Lower lobe of right lung (tissue), 2 donors: ENCODE results near the gene EXOC1. TPM values are rescaled to one million over a fixed set of nuclear protein-coding genes. Genes with fewer than 3 reads are reported as not detected.

Source experiments
- ATAC-seq, 2 donors: fragments of 200-7000 bp; cut with Tn5 transposase; one replicate each; pipeline ENCODE4 v1.9.1; 2020 to 2022; ENCODE audit warnings: mild to moderate bottlenecking in 2 of 2, moderate library complexity in 2 of 2
- DNase-seq: peaks from one replicate; pipeline ENCODE4 v3.0.0-alpha.2; 2020
- H3K27ac ChIP-seq: fragments of 200-600 bp; one replicate; pipeline ENCODE4 v1.8.0; 2022
- H3K27me3 ChIP-seq: fragments of 200-600 bp; one replicate; pipeline ENCODE4 v1.8.0; 2022; ENCODE audit warnings: low read depth
- H3K36me3 ChIP-seq: fragments of 200-600 bp; one replicate; pipeline ENCODE4 v1.8.0; 2022; ENCODE audit warnings: mild to moderate bottlenecking
- H3K4me1 ChIP-seq: fragments of 200-600 bp; one replicate; pipeline ENCODE4 v1.8.0; 2022
- H3K4me3 ChIP-seq: fragments of 200-600 bp; one replicate; pipeline ENCODE4 v1.8.0; 2022; ENCODE audit warnings: mild to moderate bottlenecking
- H3K9me3 ChIP-seq: fragments of 200-600 bp; one replicate; pipeline ENCODE4 v1.8.0; 2022
- intact Hi-C: fragments of 100-400 bp; cut with DNase I; formaldehyde crosslinking; loops from one replicate; pipeline ENCODE4 v1.11.0; 2022
- total RNA-seq: library from RNA; stranded (reverse); fragmentation: NEBNext Ultra II Directional; extraction: Animal tissue kit (Norgen Biotek cat#: 25700); gene quantifications from one replicate; pipeline ENCODE4 v1.2.1, GENCODE V29; 2021
- TF ChIP-seq, protein P1 (sequence below): fragments of 200-600 bp; IDR thresholded peaks from one replicate; pipeline ENCODE4 v1.8.0; 2022; ENCODE audit warnings: antibody characterized with exemption, mild to moderate bottlenecking
- donor health status: DM: no; HTN: yes; CAD: no; lungs with severe emphysema.

EXOC1 gene
- total RNA-seq, 1 donor from 2014 or later: 35.9 TPM

DNA sequence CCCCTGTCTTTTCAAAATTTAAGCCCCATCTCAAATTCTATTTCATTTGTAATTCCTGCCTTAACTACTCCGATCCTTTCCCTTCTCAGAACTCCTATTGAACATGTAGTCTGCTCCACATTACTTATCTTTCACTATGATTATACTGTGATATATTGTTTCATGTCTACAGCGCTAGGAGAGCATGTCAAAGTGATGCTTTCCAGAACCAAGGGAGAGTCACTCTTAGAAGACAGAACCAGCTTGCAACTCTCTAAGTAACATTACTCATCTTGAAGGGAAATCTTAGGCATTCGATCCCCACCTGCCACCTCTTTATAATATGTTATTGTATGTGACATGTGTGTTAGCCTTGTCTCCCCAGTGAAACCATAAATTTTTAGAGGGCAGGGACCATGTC lies 23.4 kb upstream of the EXOC1 start:
- H3K4me1 ChIP-seq: no peaks in the 10 kb centered on the region
- no peaks in the 10 kb centered on the region for H3K27me3 ChIP-seq
- no peak overlapping the region for H3K4me3 ChIP-seq
- H3K36me3 ChIP-seq: no peaks in the 10 kb centered on the region
- no peaks in the 10 kb centered on the region for H3K9me3 ChIP-seq
- no peak overlapping the region for H3K27ac ChIP-seq
- intact Hi-C loops: no loop called here
- TF ChIP-seq, protein P1, sequence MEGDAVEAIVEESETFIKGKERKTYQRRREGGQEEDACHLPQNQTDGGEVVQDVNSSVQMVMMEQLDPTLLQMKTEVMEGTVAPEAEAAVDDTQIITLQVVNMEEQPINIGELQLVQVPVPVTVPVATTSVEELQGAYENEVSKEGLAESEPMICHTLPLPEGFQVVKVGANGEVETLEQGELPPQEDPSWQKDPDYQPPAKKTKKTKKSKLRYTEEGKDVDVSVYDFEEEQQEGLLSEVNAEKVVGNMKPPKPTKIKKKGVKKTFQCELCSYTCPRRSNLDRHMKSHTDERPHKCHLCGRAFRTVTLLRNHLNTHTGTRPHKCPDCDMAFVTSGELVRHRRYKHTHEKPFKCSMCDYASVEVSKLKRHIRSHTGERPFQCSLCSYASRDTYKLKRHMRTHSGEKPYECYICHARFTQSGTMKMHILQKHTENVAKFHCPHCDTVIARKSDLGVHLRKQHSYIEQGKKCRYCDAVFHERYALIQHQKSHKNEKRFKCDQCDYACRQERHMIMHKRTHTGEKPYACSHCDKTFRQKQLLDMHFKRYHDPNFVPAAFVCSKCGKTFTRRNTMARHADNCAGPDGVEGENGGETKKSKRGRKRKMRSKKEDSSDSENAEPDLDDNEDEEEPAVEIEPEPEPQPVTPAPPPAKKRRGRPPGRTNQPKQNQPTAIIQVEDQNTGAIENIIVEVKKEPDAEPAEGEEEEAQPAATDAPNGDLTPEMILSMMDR: no peak
- DNase-seq (no peak), ATAC-seq (no peak)

DNA sequence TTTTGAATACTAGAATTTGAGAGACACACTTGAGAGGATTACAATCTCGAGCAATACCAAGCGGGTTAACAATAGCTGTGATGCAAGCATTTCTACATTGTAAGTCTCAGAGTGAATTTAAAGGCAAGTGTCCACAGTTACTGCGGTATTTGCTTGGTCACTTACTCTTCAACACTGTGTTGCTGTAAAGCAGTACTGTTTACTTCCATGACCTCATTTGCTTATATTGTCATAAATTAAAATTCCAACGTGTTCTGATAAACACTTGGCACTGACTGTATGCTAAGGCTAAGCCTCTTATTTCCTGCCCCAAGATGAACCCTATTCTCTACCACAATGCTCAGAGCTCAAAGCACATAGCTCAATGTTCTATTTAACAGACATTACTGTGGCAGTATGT lies 22.7 kb upstream of the EXOC1 start:
- ATAC-seq (no peak), DNase-seq (no peak)
- H3K36me3 ChIP-seq: no peaks in the 10 kb centered on the region
- intact Hi-C loops: no loop called here
- no peaks in the 10 kb centered on the region for H3K9me3 ChIP-seq
- H3K4me3 ChIP-seq: no peak overlapping the region
- H3K27me3 ChIP-seq: no peaks in the 10 kb centered on the region
- no peaks in the 10 kb centered on the region for H3K4me1 ChIP-seq
- TF ChIP-seq, protein P1: no peak
- H3K27ac ChIP-seq: no peak overlapping the region

DNA sequence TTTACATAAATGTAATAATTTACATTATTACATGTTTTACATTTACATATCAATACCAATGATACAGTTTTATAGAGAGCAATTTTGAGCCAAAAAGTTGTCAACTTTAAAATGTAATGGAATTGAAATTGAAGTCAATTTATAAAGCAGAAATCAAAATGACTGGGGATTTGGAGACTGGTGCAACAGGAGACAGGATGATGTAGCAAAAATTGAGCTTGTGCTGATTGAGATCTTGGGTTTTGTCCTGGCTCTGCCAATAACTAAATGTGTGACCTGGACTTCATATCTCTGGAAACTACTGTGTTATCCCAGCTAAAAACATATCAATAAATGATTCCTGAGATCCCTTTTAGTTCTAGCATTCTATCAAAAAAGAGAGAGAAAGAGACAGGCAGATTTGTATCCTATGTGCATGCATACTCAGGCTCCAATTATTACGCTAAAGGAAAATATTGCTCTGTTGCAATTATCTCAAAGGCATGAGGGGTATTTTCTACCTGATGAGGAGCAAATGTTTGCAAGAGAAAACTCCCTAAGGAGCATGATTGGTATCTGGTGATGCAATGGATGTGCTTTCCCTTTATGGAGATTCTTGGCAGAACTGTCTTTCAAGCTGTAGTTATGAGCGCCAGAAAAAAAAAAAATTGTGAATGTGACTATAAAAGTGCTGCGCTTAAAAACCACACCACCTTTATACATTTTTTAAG lies 19.2 kb upstream of the EXOC1 start:
- H3K27ac ChIP-seq: no peak overlapping the region
- no peaks in the 10 kb centered on the region for H3K9me3 ChIP-seq
- no peaks in the 10 kb centered on the region for H3K4me1 ChIP-seq
- ATAC-seq: no peak
- no peak for DNase-seq
- no peak overlapping the region for H3K4me3 ChIP-seq
- TF ChIP-seq, protein P1: no peak
- no peaks in the 10 kb centered on the region for H3K27me3 ChIP-seq
- intact Hi-C loops: no loop called here
- H3K36me3 ChIP-seq: no peaks in the 10 kb centered on the region

DNA sequence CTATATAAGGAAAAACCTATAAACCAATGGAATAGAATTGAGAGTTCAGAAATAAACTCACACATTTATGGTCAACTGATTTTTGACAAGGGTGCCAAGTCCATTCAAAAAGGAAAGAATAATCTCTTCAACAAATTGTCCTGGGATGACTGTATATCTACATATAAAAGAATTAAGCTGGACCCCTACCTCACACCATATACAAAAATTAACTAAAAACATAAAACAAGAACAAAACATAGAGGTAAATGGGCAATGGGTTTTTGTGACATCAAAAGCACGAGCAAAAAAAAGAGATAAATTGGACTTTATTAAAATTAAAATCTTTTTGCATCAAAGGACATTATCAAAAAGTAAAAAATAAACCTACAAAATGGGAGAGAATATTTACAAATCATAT lies 15.5 kb upstream of the EXOC1 start:
- TF ChIP-seq, protein P1: no peak
- ATAC-seq (no peak), DNase-seq (no peak)
- Histone ChIP-seq H3K4me1 (no peaks in the 10 kb centered on the region), H3K27me3 (no peaks in the 10 kb centered on the region), H3K4me3 (no peak overlapping the region), H3K36me3 (no peaks in the 10 kb centered on the region), H3K27ac (no peak overlapping the region), H3K9me3 (no peaks in the 10 kb centered on the region)
- intact Hi-C loops: no loop called here

DNA sequence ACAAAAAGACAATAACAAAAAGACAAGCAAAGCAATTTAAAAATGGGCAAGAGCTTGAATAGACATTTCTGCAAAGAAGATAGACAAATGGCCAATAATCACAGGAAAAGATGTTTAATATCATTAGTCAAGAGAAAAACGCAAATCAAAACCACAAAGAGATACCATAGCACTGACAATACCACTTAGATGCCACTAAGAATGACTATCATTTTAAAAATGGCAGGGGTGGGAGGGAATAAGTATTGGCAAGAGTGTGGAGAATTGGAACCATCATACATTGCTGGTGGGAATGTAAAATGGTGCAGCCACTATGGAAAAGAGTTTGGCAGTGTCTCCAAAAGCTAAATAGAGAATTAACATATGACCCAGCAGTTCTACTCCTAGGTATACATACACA lies 15.1 kb upstream of the EXOC1 start:
- Histone ChIP-seq H3K36me3 (no peaks in the 10 kb centered on the region), H3K27me3 (no peaks in the 10 kb centered on the region), H3K9me3 (no peaks in the 10 kb centered on the region), H3K27ac (no peak overlapping the region), H3K4me3 (no peak overlapping the region), H3K4me1 (no peaks in the 10 kb centered on the region)
- DNase-seq: no peak
- ATAC-seq: no peak
- TF ChIP-seq, protein P1: no peak
- intact Hi-C loops: no loop called here
